GM19099 (cell line): ENCODE results near the gene TUFM.
A peak's percentile ranks its signal among the peaks of the same experiment; 100 is the strongest.

Source experiments
- POLR2A ChIP-seq: IDR thresholded peaks from 3 replicates; pipeline ENCODE4 v1.6.1; 2011; ENCODE audit warnings: low read depth; ENCODE audit not compliant: insufficient read length; ENCODE audit errors: extremely low read depth

TUFM gene

GRCh38 chr16:28877655-28878000 lies 31.5 kb upstream of the TUFM start:
- TF ChIP-seq POLR2A: no peak

GRCh38 chr16:28876973-28877654 lies 31.0 kb upstream of the TUFM start:
- TF ChIP-seq POLR2A: no peak

DNA sequence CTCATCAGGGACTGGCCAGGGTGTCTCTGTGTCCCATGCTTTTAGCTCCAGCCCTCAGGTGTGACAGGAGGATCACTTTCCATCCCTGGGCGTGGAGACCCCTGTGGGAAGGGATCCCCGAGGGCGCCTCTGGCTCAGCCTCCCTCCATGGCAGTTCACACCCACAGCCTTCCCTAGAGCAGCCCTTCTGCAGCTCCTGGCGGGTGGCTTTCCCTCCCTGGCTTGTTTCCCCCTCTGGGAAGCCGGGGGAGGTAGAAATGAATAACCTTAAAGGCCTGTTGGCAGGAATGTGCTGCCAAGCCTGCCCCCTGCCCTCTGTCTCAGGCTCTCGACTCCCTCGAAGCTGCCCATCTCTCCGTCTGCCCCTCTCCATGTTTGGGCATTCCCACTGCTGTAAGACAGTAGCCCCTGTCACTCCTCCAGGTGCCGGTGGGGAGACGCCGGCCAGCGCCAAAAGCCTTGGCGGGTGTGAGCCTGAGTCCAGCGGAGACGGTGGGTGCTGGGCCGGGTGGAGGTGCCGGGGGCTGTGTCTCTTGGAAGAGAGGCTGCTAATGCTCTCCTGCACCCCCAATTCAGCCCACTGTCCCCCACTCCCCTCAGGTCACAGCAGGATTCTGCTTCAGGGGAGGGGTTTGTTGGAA lies 30.0 kb upstream of the TUFM start:
- no peak for TF ChIP-seq POLR2A

GRCh38 chr16:28875134-28876018 lies 29.2 kb upstream of the TUFM start:
- no peak for TF ChIP-seq POLR2A

- no peak for TF ChIP-seq POLR2A
These were observed 28.3 kb upstream of the TUFM start for GRCh38 chr16:28874406-28874805.

GRCh38 chr16:28873543-28874201 lies 27.5 kb upstream of the TUFM start:
- no peak for TF ChIP-seq POLR2A

- no peak for TF ChIP-seq POLR2A
These were observed 26.8 kb upstream of the TUFM start for GRCh38 chr16:28872952-28873351.

- no peak for TF ChIP-seq POLR2A
These were observed 23.1 kb upstream of the TUFM start for GRCh38 chr16:28869201-28869600.

GRCh38 chr16:28867241-28867640 lies 21.1 kb upstream of the TUFM start:
- no peak for TF ChIP-seq POLR2A

DNA sequence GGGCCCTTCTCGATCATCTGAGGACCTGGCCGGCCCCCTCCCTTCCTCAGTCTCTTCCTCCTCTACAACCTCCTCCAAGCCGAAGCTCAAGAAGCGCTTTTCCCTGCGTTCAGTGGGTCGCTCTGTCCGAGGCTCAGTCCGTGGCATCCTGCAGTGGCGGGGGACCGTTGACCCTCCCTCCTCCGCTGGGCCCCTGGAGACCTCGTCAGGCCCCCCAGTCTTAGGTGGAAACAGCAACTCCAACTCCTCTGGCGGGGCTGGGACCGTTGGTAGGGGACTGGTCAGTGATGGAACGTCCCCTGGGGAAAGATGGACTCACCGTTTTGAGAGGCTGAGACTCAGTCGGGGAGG lies 20.3 kb upstream of the TUFM start:
- TF ChIP-seq POLR2A: no peak

GRCh38 chr16:28865722-28866453 lies 19.7 kb upstream of the TUFM start:
- no peak for TF ChIP-seq POLR2A

DNA sequence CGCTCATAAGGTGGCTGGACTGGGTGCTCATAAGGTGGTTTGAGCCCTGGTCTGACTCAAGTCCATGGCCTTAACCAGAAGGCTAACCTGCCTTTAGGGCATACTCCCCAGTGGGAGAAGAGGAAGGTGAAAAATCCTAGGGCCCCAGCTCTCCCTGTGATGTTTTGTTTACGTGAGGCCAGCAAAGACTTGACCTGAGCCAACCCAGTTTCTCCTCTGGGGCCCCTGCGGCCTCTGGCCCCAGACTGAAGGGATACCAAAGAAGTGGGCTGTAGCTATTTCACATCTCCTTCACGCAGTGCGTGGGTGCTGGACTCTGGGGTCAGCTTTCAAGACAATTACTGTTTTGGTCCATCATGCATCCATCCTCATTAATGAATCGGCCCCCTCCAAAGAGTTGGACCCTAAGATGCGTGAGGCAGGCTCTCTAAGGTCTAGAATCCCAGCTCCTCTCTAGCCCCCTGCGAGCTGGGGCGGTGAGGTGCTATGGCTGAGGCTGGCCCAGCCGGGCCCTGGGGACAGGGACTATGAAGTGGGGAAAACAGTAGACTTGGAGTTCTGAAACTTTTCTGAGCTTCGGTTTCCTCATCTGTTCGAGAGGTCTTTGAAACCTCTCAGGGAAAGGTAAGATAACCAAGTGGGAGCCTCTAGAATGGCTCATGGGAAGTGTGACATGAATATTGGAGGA lies 19.0 kb upstream of the TUFM start:
- TF ChIP-seq POLR2A: no peak

DNA sequence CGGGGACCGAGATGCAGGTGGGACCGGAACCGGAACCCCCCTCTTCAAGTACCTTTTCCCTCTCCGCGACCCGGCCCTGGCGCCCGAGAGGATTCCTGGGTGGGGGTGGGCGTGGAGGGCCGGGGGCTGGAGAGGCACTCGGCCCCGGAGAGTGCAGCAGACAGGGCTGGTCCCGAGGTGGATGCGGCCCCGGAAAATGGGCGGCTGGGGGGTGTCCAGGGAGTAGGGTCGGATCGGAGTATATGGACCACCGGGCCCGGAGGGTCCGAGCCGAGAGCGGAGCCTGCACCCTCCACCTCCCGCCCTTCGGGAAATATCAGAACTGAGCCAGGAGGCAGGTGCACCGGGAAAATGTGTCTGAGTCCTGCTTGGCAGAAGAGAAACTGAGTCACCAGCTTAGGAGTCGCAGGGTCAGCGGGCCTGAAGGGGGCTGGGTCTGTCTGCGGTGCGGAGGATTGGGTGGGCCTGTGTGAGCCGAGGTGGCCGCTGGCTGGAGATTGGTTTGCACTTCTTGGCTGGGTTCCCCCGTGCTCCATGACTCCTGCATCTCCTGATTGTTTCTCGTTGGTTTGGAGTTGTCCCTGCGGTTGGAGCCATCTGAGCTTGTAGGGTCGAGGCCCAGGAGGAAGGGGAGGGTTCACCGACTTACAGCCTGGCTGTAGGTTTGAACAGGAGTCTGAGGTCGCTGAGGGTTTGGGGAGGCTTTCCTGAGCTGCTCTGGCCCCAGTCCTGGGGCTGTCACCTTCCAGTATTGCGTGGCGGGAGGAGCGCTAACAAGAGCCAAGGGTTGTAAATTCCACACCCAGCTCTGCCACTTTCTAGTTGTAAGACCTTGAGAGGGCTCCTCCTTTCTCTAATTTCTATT lies 18.0 kb upstream of the TUFM start:
- TF ChIP-seq POLR2A: peak; percentile 3
